HCT116 (cell line): ENCODE results near the gene TLX2.

Experiments used
- CEBPB ChIP-seq: IDR thresholded peaks from 2 replicates; pipeline ENCODE4 v1.6.1; 2012; ENCODE audit warnings: low read depth
- EZH2 ChIP-seq: fragments of 200-600 bp; sonication (generic); IDR thresholded peaks from 2 replicates; pipeline ENCODE4 v1.6.1; 2017; ENCODE audit warnings: antibody characterized with exemption, mixed run types
- FOSL1 ChIP-seq: IDR thresholded peaks from 2 replicates; pipeline ENCODE4 v1.6.1; 2012; ENCODE audit warnings: low read depth
- JUND ChIP-seq: IDR thresholded peaks from 2 replicates; pipeline ENCODE4 v1.6.1; 2012
- SP1 ChIP-seq: IDR thresholded peaks from 2 replicates; pipeline ENCODE4 v1.6.1; 2012; ENCODE audit warnings: low read depth
- TF ChIP-seq, protein P1 (sequence below), 3 experiments: fragments of 200-600 bp in 1 of 3; sonication (generic) in 1 of 3; IDR thresholded peaks in 2 of 3; conservative IDR thresholded peaks in 1 of 3; 2 replicates each; pipeline ENCODE4 v1.5.1; 2012 to 2017; ENCODE audit warnings: low read depth in 2 of 3, low read length in 2 of 3, antibody characterized with exemption in 1 of 3, borderline replicate concordance in 1 of 3, control low read depth in 1 of 3, mild to moderate bottlenecking in 1 of 3, mixed read lengths in 1 of 3, mixed run types in 1 of 3, moderate library complexity in 1 of 3; ENCODE audit not compliant: insufficient read depth in 1 of 3

DNA sequence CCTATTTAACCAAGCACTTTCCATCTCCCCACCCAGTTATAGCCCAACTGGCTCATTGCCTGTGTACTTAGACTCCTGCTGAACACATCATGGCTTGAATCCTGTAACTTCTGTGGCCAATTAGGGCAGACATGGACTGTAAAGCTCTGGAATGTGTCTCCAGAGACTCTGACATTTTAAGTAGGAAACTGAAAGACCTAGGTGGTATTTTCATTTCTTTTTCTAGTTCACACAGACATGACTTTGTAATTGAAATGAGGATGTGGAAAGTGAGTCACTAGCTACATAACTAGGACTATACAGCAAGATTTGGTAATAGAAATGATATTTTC is 52.5 kb downstream of the TLX2 start:
- no peak for TF ChIP-seq SP1
- no peak for TF ChIP-seq CEBPB
- TF ChIP-seq, protein P1, sequence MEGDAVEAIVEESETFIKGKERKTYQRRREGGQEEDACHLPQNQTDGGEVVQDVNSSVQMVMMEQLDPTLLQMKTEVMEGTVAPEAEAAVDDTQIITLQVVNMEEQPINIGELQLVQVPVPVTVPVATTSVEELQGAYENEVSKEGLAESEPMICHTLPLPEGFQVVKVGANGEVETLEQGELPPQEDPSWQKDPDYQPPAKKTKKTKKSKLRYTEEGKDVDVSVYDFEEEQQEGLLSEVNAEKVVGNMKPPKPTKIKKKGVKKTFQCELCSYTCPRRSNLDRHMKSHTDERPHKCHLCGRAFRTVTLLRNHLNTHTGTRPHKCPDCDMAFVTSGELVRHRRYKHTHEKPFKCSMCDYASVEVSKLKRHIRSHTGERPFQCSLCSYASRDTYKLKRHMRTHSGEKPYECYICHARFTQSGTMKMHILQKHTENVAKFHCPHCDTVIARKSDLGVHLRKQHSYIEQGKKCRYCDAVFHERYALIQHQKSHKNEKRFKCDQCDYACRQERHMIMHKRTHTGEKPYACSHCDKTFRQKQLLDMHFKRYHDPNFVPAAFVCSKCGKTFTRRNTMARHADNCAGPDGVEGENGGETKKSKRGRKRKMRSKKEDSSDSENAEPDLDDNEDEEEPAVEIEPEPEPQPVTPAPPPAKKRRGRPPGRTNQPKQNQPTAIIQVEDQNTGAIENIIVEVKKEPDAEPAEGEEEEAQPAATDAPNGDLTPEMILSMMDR (IDR thresholded peaks at IDR 0.05 in 2 of 3, conservative IDR thresholded peaks at IDR 0.05 in 1 of 3; ENCODE audit: borderline replicate concordance in 1 of 3, insufficient read depth in 1 of 3, low read depth in 2 of 3, low read length in 2 of 3): no peak
- no peak for TF ChIP-seq FOSL1
- no peak for TF ChIP-seq JUND
- TF ChIP-seq EZH2: no peak
